ENCODE data around the gene UBE3A.

DNA sequence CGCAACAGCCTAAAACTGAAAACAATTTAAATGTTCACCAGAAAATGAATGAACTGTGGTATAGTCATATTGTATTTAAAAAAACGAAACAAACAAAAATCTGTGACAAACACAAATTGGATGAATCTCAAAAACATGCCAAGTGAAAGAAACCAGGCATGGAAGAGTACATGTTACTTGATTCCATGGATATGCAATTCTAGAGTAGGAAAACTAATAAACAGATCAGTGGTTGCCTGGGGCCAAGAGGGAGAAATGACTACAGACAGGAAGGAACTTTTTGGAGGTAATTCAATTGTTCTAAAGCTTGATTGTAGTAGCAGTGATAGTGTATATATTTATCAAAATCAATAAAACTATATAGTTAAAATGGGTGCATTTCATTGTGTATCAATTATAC is 16.8 kb downstream of the UBE3A start:
- no peak for TF ChIP-seq POLR2AphosphoS5 (IDR thresholded peaks at IDR 0.05; ENCODE audit: low read depth, low read length)
- no peak for TF ChIP-seq SIN3A (IDR thresholded peaks at IDR 0.05; ENCODE audit: borderline replicate concordance, insufficient read depth, low read length)
- no peak for TF ChIP-seq TAF1 (IDR thresholded peaks at IDR 0.05; ENCODE audit: borderline replicate concordance, insufficient read depth, low read length)
- no peak for TF ChIP-seq REST (IDR thresholded peaks at IDR 0.05; ENCODE audit: insufficient read depth in 1 of 2, low read depth in 2 of 2, low read length in 2 of 2)
- no peak for TF ChIP-seq FOXP2 (optimal IDR thresholded peaks at IDR 0.05; ENCODE audit: borderline replicate concordance, extremely low read depth, extremely low read length, insufficient read depth)

Measured in PFSK-1 (cell line).